ENCODE measurements around the gene MAPKBP1.

MAPKBP1 gene

GRCh38 chr15:41841131-41841530, 66.8 kb downstream of the MAPKBP1 start:
- Mint-ChIP-seq H3K9me3 (no peaks in the 10 kb centered on the region), H3K27ac (no peak overlapping the region)

GRCh38 chr15:41842229-41842628, 67.9 kb downstream of the MAPKBP1 start:
- H3K4me1 Mint-ChIP-seq = peaks cover 5% of the 10 kb centered on the region
- H3K27ac Mint-ChIP-seq = peak overlapping the region; percentile 91
- H3K9me3 Mint-ChIP-seq = no peaks in the 10 kb centered on the region
- no peak for TF ChIP-seq CTCF (IDR thresholded peaks at IDR 0.05)
- peaks cover 5% of the 10 kb centered on the region for H3K36me3 Mint-ChIP-seq (ENCODE audit: low read depth)
- no peak overlapping the region for H3K4me3 Mint-ChIP-seq
- H3K27me3 Mint-ChIP-seq (ENCODE audit: low read depth, poor library complexity) = no peaks in the 10 kb centered on the region
- DNase-seq = no peak

More at GRCh38 chr15:41841131-41841530, 66.8 kb downstream of the MAPKBP1 start:
- Mint-ChIP-seq H3K4me3 (no peak overlapping the region), H3K4me1 (peaks cover 5% of the 10 kb centered on the region), H3K36me3 (ENCODE audit: low read depth) (peaks cover 8% of the 10 kb centered on the region), H3K27me3 (ENCODE audit: low read depth, poor library complexity) (no peaks in the 10 kb centered on the region)
- TF ChIP-seq CTCF (IDR thresholded peaks at IDR 0.05) = no peak
- no peak for DNase-seq

GRCh38 chr15:41843571-41843970, 69.3 kb downstream of the MAPKBP1 start:
- TF ChIP-seq CTCF (IDR thresholded peaks at IDR 0.05) = no peak
- Mint-ChIP-seq H3K9me3 (no peaks in the 10 kb centered on the region), H3K4me3 (no peak overlapping the region), H3K27ac (no peak overlapping the region), H3K4me1 (peaks cover 9% of the 10 kb centered on the region), H3K27me3 (ENCODE audit: low read depth, poor library complexity) (no peaks in the 10 kb centered on the region), H3K36me3 (ENCODE audit: low read depth) (peaks cover 6% of the 10 kb centered on the region)
- no peak for DNase-seq

GRCh38 chr15:41844814-41845213, 70.5 kb downstream of the MAPKBP1 start:
- no peak for TF ChIP-seq CTCF (IDR thresholded peaks at IDR 0.05)
- Mint-ChIP-seq H3K4me1 (peaks cover 9% of the 10 kb centered on the region), H3K36me3 (ENCODE audit: low read depth) (peaks cover 6% of the 10 kb centered on the region), H3K27me3 (ENCODE audit: low read depth, poor library complexity) (no peaks in the 10 kb centered on the region), H3K9me3 (no peaks in the 10 kb centered on the region), H3K27ac (no peak overlapping the region), H3K4me3 (no peak overlapping the region)
- no peak for DNase-seq

GRCh38 chr15:41847206-41847605, 72.9 kb downstream of the MAPKBP1 start:
- Mint-ChIP-seq H3K9me3 (no peaks in the 10 kb centered on the region), H3K27me3 (ENCODE audit: low read depth, poor library complexity) (no peaks in the 10 kb centered on the region), H3K27ac (no peak overlapping the region), H3K36me3 (ENCODE audit: low read depth) (peaks cover 6% of the 10 kb centered on the region), H3K4me1 (peaks cover 15% of the 10 kb centered on the region), H3K4me3 (no peak overlapping the region)
- DNase-seq = no peak
- TF ChIP-seq CTCF (IDR thresholded peaks at IDR 0.05) = no peak

- TF ChIP-seq CTCF (IDR thresholded peaks at IDR 0.05) = no peak
- Mint-ChIP-seq H3K4me1 (peaks cover 15% of the 10 kb centered on the region), H3K36me3 (ENCODE audit: low read depth) (peaks cover 6% of the 10 kb centered on the region), H3K27me3 (ENCODE audit: low read depth, poor library complexity) (no peaks in the 10 kb centered on the region), H3K27ac (no peak overlapping the region), H3K4me3 (no peak overlapping the region), H3K9me3 (no peaks in the 10 kb centered on the region)
- DNase-seq = no peak
Observed at GRCh38 chr15:41847981-41848380, 73.7 kb downstream of the MAPKBP1 start.

All from nephron progenitor cell (in vitro differentiated cells).